ENCODE measurements around the gene PRF1. TPM values are rescaled to one million over a fixed set of nuclear protein-coding genes. Genes with fewer than 3 reads are reported as not detected.

The PRF1 gene
- total RNA-seq, 1 donor from 2014 or later, result 29.5 TPM

DNA sequence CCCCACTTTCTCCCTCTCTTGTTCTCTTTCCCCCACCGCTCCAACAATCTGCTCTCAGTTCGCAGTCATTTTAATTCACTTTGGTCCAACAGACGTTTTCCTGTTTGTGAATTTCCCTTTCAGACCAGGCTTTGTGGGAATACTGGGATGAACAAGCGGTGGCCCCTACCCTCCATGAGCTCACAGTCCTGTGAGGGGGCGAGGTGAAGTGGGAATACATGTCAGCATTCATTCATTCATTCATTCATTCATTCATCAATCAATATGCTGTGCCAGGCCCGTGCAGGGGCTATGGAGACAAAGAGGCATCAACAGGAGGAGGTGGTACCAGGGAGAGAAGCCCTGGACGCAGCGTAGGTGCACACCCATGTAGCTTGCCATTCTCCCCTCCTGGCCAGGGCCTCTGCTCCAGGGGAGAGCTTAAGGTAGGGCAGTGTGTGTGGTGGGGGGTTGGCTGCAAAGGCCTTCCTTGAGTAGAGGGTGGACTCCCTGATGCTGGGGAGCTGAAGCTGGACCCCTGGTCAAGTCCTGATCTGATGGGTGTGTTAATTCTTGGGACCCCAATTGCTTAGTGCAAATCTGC lies 16.1 kb downstream of the PRF1 start:
- no peak for DNase-seq
- H3K27me3 ChIP-seq (ENCODE audit: low read depth), result no peaks in the 10 kb centered on the region
- TF ChIP-seq, protein P1, sequence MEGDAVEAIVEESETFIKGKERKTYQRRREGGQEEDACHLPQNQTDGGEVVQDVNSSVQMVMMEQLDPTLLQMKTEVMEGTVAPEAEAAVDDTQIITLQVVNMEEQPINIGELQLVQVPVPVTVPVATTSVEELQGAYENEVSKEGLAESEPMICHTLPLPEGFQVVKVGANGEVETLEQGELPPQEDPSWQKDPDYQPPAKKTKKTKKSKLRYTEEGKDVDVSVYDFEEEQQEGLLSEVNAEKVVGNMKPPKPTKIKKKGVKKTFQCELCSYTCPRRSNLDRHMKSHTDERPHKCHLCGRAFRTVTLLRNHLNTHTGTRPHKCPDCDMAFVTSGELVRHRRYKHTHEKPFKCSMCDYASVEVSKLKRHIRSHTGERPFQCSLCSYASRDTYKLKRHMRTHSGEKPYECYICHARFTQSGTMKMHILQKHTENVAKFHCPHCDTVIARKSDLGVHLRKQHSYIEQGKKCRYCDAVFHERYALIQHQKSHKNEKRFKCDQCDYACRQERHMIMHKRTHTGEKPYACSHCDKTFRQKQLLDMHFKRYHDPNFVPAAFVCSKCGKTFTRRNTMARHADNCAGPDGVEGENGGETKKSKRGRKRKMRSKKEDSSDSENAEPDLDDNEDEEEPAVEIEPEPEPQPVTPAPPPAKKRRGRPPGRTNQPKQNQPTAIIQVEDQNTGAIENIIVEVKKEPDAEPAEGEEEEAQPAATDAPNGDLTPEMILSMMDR (IDR thresholded peaks at IDR 0.05), result no peak
- H3K9me3 ChIP-seq, result no peaks in the 10 kb centered on the region
- H3K27ac ChIP-seq, result no peak overlapping the region
- no peak for ATAC-seq
- no peak overlapping the region for H3K4me3 ChIP-seq
- intact Hi-C loops (cut with DNase I), result no loop called here
- peaks cover 33% of the 10 kb centered on the region for H3K4me1 ChIP-seq
- H3K36me3 ChIP-seq, result no peaks in the 10 kb centered on the region

DNA sequence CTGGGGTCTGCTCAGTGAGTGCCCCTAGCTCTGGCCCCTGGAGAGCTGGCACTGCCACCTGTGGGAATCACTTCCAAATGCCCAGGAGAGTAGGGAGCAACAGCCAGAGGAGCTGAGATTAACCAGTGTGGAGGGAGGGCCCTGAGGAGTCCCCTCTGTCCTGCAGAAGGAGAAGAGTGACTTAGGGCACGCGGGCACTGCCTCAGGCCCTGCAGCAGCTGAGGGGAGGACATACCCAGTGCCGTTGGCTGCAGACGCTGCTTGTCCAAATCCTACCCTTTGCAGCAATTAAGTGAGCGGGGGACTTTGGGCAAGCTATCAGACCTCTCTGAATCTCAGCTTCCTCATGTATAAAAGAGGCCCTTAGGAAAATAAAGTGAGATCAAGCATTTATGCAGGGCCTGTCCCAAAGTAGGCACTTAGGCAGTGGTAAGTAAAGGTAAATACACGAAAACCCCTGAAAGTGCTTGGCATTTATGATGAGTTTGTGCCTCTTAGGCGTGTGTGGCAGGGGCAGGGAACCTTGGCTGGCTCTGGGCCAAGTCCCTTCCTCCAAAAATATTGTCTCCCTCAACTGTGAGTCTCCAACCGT lies 16.9 kb downstream of the PRF1 start:
- peaks cover 33% of the 10 kb centered on the region for H3K4me1 ChIP-seq
- intact Hi-C loops (cut with DNase I), result no loop called here
- TF ChIP-seq, protein P1 (IDR thresholded peaks at IDR 0.05), result no peak

DNA sequence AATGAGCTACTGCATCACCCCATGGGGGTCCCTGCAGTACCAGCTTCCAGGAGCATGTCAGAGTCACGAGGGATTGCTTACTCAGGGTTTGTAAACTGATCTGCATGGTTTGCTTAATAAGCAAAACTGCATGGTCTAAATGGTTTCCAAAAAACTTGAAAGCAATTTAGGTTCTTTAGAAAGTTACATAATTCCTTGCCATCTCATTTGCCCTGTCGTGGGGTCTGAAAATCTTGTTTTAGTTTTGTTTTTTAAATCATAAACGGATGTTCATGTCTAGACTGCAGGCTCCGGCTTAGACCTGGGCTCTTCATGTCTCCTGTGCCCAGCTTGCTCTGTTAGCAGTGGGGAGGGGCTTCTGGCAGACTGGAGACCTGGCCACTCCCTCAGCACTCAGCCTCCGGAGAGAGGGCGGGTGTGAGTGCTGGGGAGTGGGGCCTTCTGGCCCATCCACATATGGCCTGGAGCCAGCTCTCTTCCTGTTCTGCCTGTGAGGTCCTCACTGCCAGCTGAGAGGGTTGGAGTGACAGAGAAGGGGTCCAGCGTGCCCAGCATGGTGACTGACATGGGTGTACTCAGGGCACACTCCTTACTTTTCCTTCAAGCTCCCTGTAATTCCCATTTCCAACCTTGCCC lies 17.5 kb downstream of the PRF1 start:
- TF ChIP-seq, protein P1 (IDR thresholded peaks at IDR 0.05), result no peak
- peak; percentile 84 to 89 for ATAC-seq
- Histone ChIP-seq H3K36me3 (no peaks in the 10 kb centered on the region), H3K4me3 (no peak overlapping the region), H3K27ac (no peak overlapping the region), H3K4me1 (peaks cover 28% of the 10 kb centered on the region), H3K9me3 (no peaks in the 10 kb centered on the region), H3K27me3 (ENCODE audit: low read depth) (no peaks in the 10 kb centered on the region)
- peak; percentile 78 for DNase-seq
- intact Hi-C loops (cut with DNase I), result no loop called here

More for the DNA sequence above, 16.9 kb downstream of the PRF1 start:
- Histone ChIP-seq H3K36me3 (no peaks in the 10 kb centered on the region), H3K27ac (no peak overlapping the region), H3K27me3 (ENCODE audit: low read depth) (no peaks in the 10 kb centered on the region), H3K4me3 (no peak overlapping the region), H3K9me3 (no peaks in the 10 kb centered on the region)
- ATAC-seq (peak; percentile 57 to 61), DNase-seq (no peak)

DNA sequence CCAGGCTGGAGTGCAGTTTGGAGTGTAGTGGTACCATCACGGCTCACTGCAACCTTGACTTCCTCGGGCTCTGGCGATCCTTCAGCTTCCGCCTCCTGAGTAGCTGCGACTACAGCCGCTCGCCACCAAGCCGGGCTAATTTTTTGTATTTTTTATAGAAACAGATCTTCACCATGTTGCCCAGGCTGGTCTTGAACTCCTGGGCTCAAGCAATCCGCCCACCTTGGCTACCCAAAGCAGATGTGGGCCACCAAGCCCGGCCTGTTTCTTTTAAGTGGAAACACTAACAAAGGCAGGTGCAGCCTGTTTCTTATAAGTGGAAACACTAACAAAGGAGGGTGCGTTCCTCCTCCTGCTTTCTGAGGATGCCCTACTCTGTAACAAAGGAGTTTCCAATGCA lies 18.2 kb downstream of the PRF1 start:
- DNase-seq, result no peak
- Histone ChIP-seq H3K27me3 (ENCODE audit: low read depth) (no peaks in the 10 kb centered on the region), H3K9me3 (no peaks in the 10 kb centered on the region), H3K4me1 (peaks cover 28% of the 10 kb centered on the region), H3K36me3 (no peaks in the 10 kb centered on the region), H3K4me3 (no peak overlapping the region), H3K27ac (no peak overlapping the region)
- intact Hi-C loops (cut with DNase I), result no loop called here
- ATAC-seq, result no peak
- TF ChIP-seq, protein P1 (IDR thresholded peaks at IDR 0.05), result no peak

DNA sequence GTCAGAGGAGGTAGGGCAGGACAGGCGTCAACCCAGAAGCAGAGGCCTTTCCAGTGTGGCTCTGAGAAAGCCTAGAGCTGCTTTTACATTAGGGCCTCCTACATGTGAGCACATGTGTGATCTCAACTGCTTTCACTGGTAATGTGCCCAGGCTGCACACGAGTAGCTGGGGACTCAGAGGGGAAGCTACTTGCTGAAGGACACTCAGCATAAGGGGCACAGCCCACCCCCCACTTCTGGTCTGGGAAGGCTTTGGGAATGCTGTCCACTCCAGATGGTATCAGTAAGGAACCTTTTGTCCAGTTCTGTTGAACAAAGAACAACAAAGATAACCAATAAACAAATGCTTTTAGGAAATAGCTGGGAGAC lies 18.9 kb downstream of the PRF1 start:
- Histone ChIP-seq H3K36me3 (no peaks in the 10 kb centered on the region), H3K9me3 (no peaks in the 10 kb centered on the region), H3K4me3 (no peak overlapping the region), H3K4me1 (peaks cover 28% of the 10 kb centered on the region), H3K27ac (no peak overlapping the region), H3K27me3 (ENCODE audit: low read depth) (no peaks in the 10 kb centered on the region)
- TF ChIP-seq, protein P1 (IDR thresholded peaks at IDR 0.05), result no peak
- ATAC-seq (no peak), DNase-seq (no peak)
- intact Hi-C loops (cut with DNase I), result no loop called here

All from lower lobe of right lung (tissue), 2 donors.